ENCODE results near the gene MCM5.
"Not testable (repeated sequence)": the region's sequence is repeated elsewhere in the genome, so short reads cannot be mapped to it uniquely, and the experiment has no call there.

The MCM5 gene

DNA sequence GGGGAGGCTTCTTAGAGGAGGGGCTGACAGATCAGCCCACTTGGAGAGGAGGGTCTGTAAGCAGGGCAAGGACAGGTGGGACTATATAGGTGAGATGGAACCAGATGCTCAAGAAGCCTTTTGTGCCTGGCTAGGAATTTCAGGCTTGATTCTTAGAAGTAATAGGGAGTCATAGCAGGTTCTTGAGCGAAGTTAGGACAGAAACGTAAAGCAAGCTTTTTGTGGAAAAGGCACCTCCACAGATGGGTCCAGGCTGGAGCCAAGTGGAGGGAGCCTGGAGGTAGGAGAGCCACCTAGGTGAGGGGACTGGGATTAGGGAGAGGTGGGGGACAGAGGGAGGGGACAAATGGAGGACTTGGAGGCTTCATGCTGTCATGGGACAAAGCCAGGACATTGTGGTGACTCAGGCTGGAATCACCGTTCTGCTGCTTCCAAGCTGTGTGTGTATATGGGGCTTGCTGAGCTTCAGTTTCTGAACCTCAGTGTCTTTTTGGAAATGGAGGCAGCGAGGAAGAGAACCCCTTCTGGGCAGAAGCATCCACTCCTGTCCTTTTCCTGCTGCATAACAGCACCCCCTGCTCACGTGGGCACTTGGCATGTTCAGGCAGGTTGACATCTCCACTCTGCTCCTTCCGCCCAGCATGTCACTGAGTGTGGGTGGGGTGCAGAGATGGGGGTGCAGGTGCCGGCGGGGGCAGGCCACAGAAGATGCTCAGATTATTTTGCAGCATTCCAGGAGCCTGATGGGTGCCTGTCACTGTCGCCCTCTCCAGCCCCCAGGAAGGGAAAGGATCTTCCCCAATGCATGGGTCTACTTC is 58.0 kb downstream of the MCM5 start:
- TF ChIP-seq, protein P1, sequence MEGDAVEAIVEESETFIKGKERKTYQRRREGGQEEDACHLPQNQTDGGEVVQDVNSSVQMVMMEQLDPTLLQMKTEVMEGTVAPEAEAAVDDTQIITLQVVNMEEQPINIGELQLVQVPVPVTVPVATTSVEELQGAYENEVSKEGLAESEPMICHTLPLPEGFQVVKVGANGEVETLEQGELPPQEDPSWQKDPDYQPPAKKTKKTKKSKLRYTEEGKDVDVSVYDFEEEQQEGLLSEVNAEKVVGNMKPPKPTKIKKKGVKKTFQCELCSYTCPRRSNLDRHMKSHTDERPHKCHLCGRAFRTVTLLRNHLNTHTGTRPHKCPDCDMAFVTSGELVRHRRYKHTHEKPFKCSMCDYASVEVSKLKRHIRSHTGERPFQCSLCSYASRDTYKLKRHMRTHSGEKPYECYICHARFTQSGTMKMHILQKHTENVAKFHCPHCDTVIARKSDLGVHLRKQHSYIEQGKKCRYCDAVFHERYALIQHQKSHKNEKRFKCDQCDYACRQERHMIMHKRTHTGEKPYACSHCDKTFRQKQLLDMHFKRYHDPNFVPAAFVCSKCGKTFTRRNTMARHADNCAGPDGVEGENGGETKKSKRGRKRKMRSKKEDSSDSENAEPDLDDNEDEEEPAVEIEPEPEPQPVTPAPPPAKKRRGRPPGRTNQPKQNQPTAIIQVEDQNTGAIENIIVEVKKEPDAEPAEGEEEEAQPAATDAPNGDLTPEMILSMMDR (conservative IDR thresholded peaks at IDR 0.05; ENCODE audit: low read depth, low read length) = no peak
- H3K4me3 ChIP-seq (ENCODE audit: low read depth, low read length) = no peak overlapping the region
- no peak for DNase-seq (ENCODE audit: low read depth)

DNA sequence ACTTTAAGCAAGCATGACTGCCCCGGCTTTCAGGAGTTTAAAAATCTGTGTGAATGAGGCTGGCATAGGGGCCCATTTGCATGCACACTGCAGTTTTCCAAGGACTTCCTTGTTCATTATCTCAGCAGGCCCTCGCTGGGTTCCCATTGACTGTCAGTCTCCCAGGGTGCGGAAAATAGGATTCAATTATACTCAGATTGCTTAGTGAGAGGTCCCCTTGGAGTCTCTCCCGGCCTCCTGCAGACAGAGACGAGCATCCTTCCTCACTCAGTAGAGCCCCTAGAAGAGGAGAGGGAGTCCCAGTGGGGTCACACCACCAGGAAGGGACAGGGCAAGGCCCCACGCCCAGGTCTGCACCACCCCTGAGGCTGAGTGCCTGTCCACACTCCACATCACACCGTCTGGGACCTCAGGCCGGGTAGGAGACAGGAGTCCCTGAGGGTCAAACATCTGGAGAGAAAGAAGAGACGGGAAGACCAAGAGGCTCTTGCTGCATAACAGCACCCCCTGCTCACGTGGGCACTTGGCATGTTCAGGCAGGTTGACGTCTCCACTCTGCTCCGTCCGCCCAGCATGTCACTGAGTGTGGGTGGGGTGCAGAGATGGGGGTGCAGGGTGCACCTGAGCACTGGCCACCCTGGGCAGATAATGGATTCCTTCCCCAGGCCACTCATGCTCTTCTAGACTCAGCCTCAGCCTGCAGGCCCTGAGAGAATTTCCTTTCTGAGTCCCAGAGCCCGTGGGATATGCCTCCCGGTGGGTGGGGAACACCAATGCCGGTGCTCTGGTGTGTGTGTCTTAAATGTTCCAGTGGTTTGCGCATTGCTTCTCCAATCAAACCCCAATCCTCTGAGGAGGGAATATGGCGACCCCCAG is 58.8 kb downstream of the MCM5 start:
- TF ChIP-seq, protein P1 (conservative IDR thresholded peaks at IDR 0.05; ENCODE audit: low read depth, low read length) = no peak
- H3K4me3 ChIP-seq (ENCODE audit: low read depth, low read length) = no peak overlapping the region
- DNase-seq (ENCODE audit: low read depth) = no peak

DNA sequence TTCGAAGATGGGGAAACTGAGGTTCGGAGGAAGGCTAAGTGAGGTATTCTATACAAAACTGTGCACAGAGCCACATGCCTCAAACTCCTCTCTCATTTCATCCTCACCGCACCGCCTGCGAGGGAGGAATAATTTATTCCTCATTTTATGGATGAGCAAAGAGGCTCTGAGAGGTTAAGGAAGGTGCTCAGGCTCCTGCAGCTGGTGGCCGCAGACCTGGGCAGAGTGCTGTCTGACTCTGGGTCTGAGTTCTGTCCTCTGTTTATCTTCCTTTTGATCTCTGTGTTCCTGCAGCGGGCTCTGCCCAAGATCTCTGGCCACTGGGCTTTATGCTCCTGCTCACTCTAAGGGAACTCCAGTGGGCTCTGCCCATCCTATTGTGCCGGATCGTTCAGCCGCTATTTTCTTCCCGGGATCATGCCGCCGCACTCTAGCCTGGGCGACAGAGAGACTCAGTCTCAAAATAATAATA is 59.5 kb downstream of the MCM5 start:
- DNase-seq (ENCODE audit: low read depth) = no peak
- no peak overlapping the region for H3K4me3 ChIP-seq (ENCODE audit: low read depth, low read length)
- TF ChIP-seq, protein P1 (conservative IDR thresholded peaks at IDR 0.05; ENCODE audit: low read depth, low read length) = no peak

DNA sequence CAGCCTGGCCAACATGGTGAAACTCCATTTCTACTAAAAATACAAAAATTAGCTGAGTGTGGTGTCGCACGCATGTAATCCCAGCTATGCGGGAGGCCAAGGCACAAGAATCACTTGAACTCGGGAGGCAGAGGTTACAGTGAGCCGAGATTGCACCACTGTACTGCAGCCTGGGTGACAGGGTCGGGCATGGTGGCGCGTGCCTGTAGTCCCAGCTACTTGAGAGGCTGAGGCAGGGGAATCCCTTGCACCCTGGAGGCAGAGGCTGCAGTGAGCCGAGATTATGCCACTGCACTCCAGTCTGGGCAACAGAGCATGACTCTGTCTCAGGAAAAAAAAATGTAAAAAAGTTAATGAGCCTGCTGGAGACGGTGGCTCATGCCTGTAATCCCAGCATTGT is 60.0 kb downstream of the MCM5 start:
- not testable (repeated sequence) for DNase-seq (ENCODE audit: low read depth); H3K4me3 ChIP-seq (ENCODE audit: low read depth, low read length)

DNA sequence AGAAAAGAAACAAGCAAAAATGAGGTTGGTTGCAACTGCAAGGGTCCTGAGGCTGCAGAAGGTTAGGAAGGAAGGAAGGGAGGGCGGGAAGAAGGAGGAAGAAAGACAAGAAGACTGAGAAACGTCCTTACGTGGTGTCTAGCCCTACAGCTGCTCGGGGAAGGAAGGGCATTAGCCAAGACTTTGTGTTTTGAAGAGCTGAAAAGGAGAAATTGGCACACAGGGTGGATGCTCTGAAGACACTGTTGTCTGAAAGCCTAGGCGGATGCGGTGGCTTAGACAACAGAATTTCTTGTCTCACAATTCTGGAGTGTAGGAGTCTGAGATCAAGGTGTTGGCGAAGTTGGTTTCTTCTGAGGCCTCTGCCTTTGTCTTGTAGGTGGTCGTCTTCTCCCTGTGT is 60.7 kb downstream of the MCM5 start:
- H3K4me3 ChIP-seq (ENCODE audit: low read depth, low read length) = no peak overlapping the region
- DNase-seq (ENCODE audit: low read depth) = no peak
- TF ChIP-seq, protein P1 (conservative IDR thresholded peaks at IDR 0.05; ENCODE audit: low read depth, low read length) = no peak

DNA sequence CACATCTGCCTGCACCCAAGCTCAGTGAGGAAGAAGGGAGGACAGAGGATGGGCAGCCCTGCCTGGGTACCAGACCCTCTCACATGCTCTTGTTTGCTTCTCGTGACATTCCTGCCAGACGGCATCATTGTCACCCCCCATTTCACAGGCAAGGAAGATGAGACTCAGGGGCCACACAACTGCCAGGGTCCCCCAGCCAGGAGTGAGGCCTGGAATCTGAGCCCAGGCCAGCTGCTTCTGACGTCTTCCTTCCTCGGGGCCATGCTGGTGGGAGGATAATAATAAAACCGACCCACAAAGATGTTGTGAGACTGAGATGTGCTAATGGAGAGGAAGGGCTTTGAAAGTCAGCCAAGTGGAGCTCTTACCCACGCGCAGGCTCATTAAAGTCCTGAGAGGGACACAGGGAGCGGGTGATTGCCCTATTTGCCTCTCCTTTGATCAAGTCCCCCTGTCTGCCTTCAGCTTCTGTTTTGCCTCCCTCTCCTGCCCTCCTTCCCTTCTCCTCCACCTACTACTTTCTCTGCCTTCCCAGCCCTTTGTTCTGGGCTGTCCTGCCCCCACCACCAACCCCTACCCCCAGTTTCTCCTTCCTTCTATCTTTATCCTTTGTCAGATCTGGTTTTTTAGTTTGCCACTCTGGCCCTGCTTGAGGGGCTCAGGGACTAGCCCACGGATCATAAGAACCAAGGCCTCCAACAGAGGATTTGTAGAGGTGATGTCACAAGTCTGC is 62.7 kb downstream of the MCM5 start:
- H3K4me3 ChIP-seq (ENCODE audit: low read depth, low read length) = no peak overlapping the region
- DNase-seq (ENCODE audit: low read depth) = no peak
- TF ChIP-seq, protein P1 (conservative IDR thresholded peaks at IDR 0.05; ENCODE audit: low read depth, low read length) = no peak
